Measurements from ENCODE around the gene RMRP.

RMRP gene

DNA sequence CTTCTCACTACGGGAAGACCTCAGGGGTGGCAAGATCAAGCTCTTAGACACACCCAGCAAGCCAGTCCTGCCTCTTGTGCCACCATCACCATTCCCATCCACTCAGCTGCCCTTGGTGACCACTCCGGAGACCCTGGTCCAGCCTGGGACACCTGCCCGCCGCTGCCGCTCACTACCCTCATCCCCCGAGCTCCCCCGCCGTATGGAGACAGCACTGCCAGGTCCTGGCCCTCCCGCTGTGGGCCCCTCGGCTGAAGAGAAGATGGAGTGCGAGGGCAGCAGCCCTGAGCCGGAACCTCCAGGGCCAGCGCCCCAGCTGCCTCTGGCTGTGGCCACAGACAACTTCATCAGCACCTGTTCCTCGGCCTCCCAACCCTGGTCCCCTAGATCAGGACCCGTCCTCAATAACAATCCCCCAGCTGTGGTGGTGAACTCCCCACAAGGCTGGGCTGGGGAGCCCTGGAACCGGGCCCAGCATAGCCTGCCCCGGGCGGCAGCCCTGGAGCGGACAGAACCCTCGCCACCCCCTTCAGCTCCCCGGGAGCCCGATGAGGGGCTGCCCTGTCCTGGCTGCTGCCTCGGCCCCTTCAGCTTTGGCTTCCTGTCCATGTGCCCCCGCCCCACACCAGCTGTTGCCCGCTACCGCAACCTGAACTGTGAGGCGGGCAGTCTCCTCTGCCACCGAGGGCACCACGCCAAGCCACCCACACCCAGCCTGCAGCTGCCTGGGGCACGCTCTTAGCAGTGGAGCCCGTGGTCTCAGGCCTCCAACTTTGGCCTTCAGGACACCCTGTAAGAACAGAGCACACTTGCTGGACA is 48.6 kb downstream of the RMRP start:
- no peak for DNase-seq

DNA sequence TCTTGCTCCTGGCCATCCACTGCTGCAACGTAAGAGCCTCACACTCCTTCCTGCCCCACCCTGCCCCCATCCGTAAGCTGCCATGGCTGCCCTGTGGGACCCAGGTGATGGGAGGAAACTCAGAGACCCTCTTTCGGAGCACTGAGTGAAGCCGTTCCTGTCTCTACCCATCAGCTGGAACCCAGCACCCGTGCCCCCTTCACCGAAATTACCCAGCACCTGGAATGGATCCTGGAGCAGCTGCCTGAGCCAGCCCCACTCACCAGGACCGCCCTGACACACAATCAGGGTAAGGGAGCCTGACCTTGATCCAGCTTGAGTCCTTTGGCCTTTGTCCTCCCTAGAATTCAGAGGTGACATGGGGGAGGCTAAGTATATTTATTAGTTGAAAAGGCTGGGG is 49.6 kb downstream of the RMRP start:
- DNase-seq: no peak

All from NCI-H1694 treated with DMSO at 0.1 percent for 48 hours (cell line).